GM18517 (cell line): ENCODE results near the gene TSPOAP1.
A peak's percentile ranks its signal among the peaks of the same experiment; 100 is the strongest.

Experiments used
- ATAC-seq: cut with Tn5 transposase; IDR thresholded peaks from one replicate; pipeline ENCODE4 v1.9.1; 2021; ENCODE audit warnings: mild to moderate bottlenecking, moderate library complexity; ENCODE audit not compliant: unreplicated experiment

The TSPOAP1 gene

DNA sequence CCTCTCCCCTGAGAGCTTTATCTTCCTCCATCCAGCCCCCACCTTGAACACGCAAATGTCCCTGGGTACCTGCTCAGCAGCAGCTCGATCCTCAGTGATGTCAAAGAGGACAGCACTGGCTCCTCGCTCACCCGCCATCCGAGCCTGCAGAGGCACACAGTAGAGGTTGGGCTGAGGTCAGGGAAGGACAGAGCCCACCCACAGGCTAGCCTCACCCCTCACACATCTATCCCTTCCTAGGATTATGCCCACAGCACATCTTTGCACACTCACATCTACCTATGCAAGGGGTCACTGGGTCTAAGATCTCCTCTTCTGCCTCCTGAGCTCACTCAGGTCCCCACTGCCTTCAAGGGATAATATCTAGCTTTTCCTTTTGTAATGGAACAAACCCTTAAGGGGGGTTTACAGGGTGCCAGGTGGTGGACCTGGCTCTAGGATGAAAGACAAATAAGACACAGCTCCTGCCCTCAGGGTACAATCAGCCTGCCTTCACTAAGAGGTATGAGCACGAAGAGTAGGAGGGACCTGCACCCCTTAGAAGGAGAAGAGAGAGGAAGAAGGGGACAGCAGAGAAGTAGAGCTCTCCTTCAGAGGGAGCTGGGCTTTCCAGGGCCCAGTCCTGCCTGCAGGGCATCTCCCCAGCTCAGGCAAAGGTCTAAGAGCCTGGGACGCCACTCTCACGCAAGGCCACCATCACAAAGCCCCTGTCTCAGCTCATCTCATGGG lies 35.0 kb upstream of the TSPOAP1 start:
- ATAC-seq = no peak

DNA sequence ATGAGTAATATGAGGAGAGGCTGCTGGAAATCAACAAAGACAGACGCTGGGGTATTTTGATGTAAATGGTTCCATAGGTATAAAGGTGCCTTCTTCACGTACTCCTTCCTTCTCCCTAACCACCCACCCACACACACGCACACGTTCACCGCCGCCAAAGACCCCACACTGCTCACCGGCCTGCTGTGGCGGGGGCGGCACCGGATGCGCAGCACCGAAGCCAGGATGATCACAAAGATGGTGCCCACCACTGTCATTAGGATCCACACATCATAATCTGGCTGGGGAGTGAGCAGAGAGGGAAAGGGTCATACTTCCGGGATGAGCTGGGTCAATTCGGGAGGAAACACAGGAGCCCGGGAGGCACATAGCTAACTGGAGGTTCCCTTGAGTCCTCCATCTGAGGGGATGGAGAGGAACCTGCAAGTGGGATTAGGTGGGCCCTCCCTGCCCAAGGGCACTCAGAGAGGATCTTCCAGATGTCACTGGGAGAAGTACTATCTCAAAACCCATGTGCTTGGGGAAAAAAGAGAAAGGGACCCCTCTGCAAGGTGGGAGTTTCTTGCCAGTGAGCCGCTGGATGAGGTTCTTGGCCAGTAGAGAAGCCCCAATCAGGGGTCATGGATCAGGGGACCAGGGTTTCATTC lies 33.9 kb upstream of the TSPOAP1 start:
- ATAC-seq = no peak

DNA sequence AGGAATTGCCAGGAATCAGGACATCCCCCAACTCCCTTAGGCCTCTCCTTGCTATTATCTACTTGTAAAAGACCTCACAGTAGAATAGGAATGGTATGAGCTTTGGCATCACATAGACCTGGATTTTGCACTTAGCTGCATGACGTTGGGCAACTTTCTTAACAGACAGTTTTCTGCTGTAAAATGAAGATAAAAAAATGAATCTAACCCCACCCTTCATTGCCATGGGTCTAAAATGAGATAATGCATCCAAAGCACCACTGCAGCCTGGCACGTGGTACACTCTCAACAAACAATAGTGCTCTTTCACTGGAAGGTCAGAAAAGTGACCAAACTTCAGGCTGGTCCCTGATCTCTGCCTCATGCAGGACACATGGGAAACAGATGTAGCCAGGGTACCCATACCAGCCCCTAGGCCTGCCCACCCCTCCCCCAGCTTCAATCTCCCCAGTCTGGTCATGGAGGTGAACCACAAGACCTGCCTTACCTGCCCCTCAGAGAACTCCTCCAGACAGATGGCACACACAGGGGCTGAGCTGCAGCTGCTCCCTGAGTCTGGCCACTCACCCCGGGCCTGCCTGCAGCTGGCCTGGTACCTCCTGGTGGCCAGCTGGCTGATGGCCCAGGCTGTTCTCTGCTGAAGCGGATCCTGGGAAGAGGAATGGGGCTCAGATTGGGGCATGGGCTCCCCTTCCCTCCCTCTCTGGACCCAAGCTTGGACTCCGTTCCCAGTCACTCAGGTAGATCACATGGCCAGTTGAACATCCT lies 31.9 kb upstream of the TSPOAP1 start:
- no peak for ATAC-seq

DNA sequence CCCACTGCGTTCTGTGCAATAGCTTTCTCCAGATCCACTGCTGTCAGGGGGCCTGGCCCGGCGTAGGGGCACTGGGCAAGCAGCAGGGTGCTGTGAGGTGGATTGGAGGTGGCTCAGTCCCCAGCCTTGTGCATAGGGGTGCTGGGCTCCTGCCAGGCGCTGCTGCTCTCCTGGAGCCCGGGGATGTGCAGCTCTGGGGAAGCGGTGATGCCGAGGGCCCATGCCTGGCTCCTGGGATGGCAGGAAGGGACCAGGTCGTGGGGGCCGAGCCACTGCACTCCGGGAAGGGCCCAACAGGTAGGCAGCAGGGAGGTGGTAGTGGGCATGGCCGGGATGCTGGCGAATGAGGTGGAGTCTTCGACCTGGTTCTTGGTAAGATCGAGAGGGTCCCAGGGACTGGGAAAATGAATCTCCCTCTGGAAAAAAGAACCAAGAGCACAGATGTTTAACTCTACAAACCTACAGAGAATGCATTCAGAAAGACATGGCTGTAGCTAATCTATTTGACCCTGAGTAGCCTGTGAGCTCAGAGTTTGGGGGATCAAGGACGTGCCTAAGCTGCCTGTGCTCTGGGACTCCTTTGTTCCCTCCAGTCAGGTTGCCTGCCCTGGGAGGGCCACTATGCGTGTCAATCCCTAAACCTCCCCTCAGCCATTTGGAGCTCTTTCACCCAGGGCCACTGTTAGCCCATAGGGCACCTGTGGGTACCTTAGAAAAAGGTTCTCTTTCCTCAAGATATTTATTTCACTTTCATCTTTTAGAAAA lies 30.0 kb upstream of the TSPOAP1 start:
- ATAC-seq = no peak

DNA sequence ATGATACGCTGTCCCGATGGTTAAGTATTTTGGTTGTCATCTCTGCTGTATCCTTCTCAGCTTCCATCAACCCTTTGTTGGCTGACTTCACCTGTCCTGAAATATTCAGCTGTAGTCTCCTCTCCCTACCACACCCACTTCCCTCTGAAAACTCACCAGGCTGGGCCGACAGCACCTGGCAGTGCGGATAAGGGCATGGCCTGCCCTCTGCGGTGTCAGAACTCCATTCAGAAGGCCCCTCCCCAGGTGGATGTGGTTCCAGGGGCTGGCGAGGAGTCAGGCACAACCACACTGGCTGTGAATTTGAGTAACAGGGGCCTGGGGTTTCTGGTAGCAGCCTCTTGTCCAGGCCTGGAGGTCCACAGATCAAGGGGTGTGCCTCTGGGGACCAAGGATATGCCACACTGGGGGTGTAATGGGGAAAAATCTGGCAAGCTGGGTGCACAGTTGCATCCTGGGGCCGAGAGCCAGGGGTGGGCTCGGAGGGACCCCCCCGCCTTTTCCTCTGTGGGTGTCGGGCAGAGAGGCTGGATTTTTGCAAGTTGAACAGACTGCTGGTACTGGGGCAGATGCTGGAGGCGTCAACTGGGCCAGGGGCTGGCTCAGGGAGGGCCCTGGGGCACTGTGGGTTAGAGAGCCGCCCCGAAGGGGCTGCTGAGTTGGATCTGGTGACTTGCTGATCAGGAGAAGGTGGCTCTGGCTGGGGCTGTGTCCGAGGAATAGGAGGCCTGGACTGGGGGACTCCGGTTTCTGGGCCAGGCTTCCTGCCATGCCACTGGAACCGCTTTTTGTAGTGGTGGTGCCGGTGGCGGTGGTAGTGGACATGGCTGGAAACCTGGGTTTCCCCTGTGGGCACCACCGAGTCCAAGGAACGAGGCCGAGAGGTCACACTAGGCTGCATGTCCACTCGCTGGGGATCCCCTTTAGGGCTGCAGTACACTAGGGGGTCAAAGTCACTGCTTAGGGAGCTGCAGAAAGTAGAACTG lies 29.0 kb upstream of the TSPOAP1 start:
- no peak for ATAC-seq

DNA sequence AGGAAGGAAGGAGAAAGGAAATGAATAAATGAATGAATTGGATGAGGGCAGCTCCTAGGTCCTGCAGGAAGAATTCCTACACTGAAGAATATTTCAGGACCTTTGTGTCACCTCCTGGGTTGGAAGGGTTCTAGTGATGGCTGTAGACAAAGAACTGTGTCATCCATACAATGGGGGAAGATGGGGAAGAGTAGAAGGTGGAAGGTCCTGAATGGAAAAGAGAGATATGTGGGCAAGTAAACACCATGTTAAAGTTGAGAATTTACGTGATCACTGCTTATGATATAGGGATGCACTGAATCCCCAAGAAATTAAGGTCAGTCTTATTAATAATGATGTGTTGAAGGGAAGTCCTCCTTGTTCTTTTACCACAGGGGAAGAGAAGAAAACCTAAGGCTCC lies 27.6 kb upstream of the TSPOAP1 start:
- ATAC-seq = no peak

DNA sequence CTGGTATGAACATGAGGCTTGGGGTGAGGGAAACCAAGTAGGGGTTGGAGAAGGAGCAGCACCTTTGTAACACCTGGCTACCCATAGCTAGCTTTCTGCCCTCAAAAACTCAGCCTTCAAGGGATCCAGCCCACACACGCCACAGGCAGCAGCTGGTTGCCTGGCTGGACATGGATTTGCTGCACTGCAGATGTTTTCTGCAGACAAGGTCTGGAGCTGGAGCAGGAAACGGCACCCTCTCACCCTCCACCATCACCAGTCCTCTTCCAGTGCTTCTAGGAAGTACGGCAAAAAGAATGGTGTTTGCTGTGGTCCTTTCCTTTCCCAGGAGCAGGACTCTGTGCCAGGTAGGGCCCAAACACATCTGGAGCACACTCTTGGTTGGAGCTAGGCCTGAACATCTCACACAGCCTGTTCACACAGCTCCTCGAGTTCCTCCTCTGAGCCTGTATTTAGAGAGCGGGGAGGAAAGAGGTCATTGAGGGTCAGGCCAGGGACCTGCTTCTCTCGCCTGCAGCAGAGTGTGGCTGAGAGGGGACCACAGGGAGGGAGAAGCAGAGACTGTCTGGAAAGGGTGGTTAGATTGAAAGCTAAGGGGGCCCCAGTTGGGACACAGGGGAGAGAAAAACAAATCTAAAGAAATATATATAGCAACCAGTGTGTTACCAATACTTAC lies 26.1 kb upstream of the TSPOAP1 start:
- no peak for ATAC-seq

DNA sequence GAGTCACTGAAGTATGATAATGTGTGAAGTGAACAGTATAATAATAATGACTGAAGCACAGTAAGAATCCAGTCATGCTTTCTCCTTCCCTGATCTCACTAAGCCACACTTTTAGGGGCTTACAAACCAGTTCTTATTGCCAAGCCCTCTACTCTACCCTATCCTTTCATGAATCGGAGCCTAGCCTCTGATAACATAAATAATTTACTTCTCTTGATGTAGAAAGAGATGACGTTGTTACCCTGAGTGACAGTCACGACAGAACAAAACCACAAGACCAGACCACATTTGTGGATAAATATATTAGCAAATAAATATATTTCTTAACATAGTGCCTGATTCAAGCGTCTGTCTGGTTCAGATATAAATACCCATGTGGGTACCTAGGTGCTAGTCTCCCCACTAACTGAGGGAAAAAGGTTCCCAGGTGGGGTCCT lies 24.8 kb upstream of the TSPOAP1 start:
- no peak for ATAC-seq

DNA sequence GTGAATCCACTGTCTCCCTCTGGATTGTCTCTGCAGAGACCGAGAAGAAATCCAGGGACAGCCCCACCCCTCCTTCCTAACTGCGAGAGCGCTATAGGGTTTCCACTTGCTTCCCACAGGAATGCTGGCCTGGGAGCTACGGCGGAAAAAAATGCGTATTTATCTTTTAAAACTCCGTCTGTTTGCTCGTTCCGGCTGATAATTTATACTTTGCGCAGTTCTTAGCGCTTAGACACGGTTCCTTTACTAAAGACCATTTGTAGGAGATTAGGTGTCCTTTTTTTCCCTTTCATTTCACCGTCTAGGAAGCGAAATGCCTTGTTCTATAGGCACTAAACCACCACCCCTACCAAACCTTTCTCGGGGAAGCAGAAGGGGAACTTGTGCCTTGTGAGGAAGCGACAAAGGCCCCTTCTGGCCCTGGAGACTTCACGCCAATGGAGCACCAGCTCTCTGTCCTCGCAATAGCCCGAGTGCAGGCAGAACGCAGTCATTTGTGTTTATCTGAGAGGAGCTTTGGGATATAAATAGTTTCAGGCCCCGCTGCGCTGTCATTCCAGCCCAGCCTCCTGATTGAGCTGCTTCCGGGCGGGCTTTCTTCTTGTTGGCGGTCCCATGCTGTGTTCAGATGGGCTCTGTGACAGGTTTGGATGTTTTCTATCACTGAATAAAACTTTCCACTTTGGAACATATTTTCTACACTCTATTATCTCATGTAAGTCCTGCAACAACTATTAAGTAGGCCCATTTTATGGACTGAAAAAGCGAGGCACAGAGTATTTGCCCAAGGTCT lies 24.2 kb upstream of the TSPOAP1 start:
- ATAC-seq = no peak

DNA sequence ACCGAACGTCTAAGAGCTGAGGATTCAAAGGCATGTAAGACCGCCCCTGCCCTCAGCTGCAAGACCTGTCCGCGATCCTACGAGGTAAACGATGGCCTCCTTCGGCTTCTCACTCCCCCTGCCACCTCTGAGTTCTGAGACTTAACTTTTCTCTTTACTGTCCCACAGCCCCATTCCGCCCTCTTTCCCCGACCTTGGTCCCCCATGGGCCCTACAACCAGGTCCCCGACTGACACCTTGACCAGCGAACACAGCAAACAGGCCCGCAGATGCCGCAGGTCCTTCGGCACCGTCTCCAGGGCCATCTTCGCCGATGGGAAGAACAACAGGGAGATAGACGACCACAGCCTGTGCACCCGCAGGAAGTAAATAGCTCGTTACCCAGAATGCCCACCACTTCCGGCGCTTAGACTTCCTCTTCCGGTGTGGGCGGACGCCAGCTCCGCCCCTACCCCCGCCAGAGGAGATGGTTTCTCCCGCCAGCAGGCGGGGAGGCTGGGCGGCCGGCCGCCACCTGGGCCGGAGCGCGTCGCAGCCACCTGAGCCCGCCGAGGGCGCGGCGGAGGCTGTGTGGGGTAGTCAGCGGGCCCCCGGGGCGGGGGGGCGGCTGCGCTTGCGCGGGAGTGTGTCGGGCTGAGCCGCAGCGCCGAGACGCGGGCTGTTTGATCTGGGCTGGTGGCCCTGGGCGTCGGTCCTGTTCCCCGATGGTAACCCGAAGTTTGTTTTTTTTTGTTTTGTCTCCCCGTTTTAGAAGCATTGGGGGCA lies 23.4 kb upstream of the TSPOAP1 start, which contains the start of gene SUPT4H1:
Gene SUPT4H1 (minus strand): TSS at position 371 of the 765 bp plus-strand sequence. CDS start 66 bp downstream, at position 305.
- ATAC-seq = peak; percentile 81

DNA sequence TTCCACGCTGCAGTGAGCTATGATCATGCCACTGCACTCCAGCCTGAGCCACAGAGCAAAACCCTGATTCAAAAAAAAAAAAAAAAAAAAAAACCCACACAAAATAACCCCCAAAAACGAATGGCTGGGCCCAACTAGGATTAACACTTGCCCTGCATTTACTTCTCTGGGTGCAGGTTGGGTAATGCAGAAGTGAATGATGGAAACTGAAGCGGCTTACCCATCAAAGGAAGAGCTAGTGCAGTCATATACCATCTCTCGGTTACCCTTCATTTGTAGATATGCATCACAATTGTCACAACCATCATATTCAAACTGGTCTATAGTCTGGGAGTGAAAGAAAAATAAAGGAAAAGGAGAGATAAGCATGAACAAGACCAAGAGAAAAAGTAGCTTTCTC lies 22.6 kb upstream of the TSPOAP1 start:
- ATAC-seq = no peak

DNA sequence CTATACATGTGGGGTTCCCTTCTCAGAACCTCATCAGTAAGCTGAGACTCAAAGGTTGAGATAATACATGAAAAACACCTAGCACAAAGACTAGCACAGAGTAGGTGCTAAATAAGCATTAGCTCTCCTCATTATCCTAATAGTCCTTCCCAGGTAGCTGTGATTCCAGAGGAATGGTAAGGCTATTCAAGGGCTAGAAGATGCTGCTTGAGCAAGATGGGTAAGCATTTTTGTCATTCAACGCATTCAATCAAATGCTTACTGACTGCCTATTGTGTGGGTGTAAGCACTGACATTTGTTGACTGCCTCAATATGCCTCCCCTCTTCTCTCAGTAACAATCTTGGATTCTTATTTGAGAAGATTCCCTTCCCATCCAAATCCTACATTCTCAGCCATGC lies 19.4 kb upstream of the TSPOAP1 start:
- ATAC-seq = no peak

DNA sequence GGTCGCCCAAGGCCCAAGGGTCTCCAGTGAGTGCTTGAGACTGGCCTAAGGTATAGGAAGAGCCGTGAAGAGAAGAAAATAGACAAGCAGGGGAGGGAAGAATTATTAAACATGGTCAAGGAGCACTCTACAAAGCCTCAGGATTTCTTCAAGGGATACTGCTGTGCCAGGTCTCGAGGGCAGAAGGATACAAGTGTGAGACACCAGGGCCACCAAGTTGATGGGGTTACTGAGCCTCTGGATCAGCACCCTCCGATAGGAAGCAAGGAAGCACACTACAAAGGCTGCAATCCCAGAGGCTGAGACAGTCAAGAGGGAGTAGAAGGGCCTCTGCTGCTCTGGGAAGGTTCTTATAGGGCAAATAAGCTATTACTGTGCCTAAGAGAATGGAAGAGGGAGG lies 16.9 kb upstream of the TSPOAP1 start:
- ATAC-seq = no peak

DNA sequence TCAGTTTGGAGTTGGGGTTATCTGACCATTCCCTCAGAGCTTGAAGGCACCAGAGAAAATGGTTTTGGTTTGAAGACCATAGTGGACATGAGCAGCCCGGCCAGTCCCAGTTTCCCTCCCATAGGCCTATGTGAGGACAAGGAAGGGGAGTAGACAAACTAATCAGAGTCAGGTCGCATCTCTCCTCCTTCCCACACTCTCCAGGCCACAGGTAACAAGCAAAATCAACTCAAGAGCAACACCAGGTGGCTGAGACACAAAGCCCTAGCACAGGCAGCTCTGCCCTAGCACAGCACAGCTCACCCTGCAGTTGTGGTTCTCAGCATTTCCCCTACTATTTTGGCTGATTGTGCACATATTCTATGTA lies 16.2 kb upstream of the TSPOAP1 start:
- ATAC-seq = peak; percentile 36

DNA sequence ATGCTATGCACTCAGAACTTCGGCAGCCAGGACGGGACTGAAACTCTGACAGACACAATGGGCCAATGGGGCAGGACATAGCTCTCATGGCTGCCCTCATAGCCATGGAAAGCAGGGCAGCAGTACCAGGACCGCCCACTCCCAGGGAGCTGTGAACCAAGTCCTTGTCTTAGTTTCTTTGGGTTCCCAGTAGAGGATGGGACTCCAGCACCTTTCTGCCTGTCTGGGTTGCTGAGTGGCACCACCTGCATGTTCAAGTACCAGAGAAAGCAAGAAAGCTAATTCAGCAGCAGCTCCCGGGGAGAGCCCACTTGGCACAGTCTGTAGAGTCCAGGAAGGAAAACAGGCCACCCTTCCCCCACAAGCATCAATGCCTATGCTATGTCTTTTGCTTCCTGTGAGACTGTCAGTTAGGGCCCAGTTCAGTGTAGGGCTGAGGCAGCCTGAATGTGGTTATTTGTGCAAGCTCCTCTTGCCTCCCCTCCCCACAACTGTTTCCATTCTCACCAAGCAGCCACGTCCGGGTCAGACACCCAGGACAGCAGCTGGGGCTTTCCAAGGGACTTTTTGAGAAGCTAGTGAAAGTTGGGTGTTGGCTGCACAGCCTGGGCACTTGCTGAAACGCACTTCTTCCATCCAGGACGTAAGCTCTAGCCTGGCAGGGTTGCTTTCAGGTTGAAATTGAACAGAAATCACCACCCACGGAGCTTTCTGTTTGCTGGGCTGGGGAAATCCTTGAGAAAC lies 15.6 kb upstream of the TSPOAP1 start:
- peak; percentile 85 for ATAC-seq

DNA sequence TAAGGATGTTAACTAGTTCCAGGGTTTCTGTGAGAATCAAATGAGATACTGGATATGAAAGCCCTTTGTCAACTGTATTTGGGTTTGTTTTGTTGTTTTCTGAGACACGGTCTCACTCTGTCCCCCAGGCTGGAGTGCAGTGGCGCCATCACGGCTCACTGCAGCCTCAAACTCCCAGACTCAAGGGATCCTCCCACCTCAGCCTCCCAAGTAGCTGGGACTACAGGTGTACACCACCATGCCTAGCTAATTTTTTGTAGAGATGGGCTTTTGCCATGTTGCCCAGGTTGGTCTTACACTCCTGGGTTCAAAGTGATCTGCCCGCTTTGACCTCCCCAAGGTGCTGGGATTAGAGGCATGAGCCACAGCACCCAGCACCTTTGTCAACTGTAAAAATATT lies 14.5 kb upstream of the TSPOAP1 start:
- ATAC-seq = no peak

DNA sequence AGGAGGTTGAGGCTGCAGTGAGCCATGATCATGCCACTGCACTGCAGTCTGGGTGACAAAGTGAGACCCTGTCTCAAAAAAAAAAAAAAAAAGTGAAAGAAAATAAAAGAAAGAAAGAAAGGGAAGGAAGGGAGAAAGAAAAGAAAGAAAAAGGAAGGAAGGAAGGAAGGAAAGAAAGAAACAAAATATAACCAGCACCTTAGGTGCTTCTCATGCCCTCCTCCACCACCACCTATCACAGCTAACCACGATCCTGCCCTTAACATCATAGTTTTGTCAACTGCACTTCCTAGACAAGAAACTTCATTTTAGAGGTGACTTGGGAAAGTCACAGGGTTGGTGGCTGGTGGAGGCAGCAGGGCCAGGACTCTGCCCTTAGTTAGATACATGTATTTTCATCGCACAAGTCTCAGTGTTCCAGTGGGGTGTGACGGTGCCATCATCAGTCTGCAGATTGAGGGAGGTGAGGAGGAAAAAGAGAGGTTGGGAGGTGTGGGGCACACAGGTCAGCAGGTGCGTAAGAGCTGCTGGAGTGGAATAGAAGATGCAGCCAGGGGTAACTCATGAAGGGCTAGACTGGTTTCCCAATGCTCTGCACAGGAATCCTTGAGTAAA lies 13.4 kb upstream of the TSPOAP1 start:
- no peak for ATAC-seq
